HepG2 (cell line): ENCODE measurements around the gene TACC2. TPM values are rescaled to one million over a fixed set of nuclear protein-coding genes. Genes with fewer than 3 reads are reported as not detected.

Experiments used
- CCAR2 ChIP-seq: fragments of 200-400 bp; formaldehyde crosslinking; optimal IDR thresholded peaks from 2 replicates; pipeline ENCODE3; 2018; ENCODE audit warnings: low read depth, mild to moderate bottlenecking, low read length, moderate library complexity
- DNMT1 ChIP-seq: sonication (generic); formaldehyde crosslinking; IDR thresholded peaks from 2 replicates; pipeline ENCODE4 v1.5.1; 2020; ENCODE audit warnings: mild to moderate bottlenecking, missing genetic modification reagents
- ETV6 ChIP-seq: sonication (generic); formaldehyde crosslinking; conservative IDR thresholded peaks from 2 replicates; pipeline ENCODE4 v1.4.0; 2020; ENCODE audit warnings: missing genetic modification reagents
- MTF1 ChIP-seq: sonication (generic); formaldehyde crosslinking; IDR thresholded peaks from 2 replicates; pipeline ENCODE4 v1.5.0; 2020; ENCODE audit warnings: missing genetic modification reagents
- NAIF1 ChIP-seq: sonication (generic); formaldehyde crosslinking; IDR thresholded peaks from 2 replicates; pipeline ENCODE4 v1.5.0; 2020; ENCODE audit warnings: mild to moderate bottlenecking, missing genetic modification reagents, borderline replicate concordance
- POLR2A ChIP-seq, 2 experiments: IDR thresholded peaks; 2 replicates each; pipeline ENCODE4 v1.6.1; 2011; ENCODE audit warnings: low read depth in 2 of 2, low read length in 2 of 2, mild to moderate bottlenecking in 1 of 2, moderate library complexity in 1 of 2; ENCODE audit not compliant: insufficient read depth in 1 of 2
- PRDM15 ChIP-seq: sonication (generic); formaldehyde crosslinking; IDR thresholded peaks from 2 replicates; pipeline ENCODE4 v1.4.0; 2020; ENCODE audit warnings: missing genetic modification reagents
- TBL1XR1 ChIP-seq: fragments of 150-350 bp; IDR thresholded peaks from 2 replicates; pipeline ENCODE4 v1.6.1; 2014; ENCODE audit warnings: borderline replicate concordance, low read length; ENCODE audit not compliant: partially characterized antibody
- ZFAT ChIP-seq: sonication (generic); formaldehyde crosslinking; conservative IDR thresholded peaks from 2 replicates; pipeline ENCODE4 v1.8.1; 2023; ENCODE audit warnings: missing genetic modification reagents, inconsistent platforms
- ZNF205 ChIP-seq: IDR thresholded peaks from 2 replicates; pipeline ENCODE4 v1.6.1; 2018; ENCODE audit warnings: missing biosample characterization, missing genetic modification reagents
- ZNF230 ChIP-seq: sonication (generic); formaldehyde crosslinking; IDR thresholded peaks from 2 replicates; pipeline ENCODE4 v1.4.0; 2020; ENCODE audit warnings: mild to moderate bottlenecking, missing genetic modification reagents
- ZNF335 ChIP-seq: sonication (generic); formaldehyde crosslinking; IDR thresholded peaks from 2 replicates; pipeline ENCODE4 v1.4.0; 2020; ENCODE audit warnings: missing genetic modification reagents
- ZNF350 ChIP-seq: sonication (generic); formaldehyde crosslinking; IDR thresholded peaks from 2 replicates; pipeline ENCODE4 v1.4.0; 2020; ENCODE audit warnings: mild to moderate bottlenecking, low read depth, missing genetic modification reagents, borderline replicate concordance
- ZNF567 ChIP-seq: sonication (generic); formaldehyde crosslinking; IDR thresholded peaks from 2 replicates; pipeline ENCODE4 v1.8.1; 2023; ENCODE audit warnings: mild to moderate bottlenecking, missing genetic modification reagents, borderline replicate concordance
- polyA plus RNA-seq, 8 experiments: library from polyadenylated mRNA; depleted of rRNA in 3 of 8; stranded (reverse) in 7 of 8; unstranded in 1 of 8; fragments of >200 nt; fragmentation: Illumina TruSeq in 4 of 8; extraction: Trizol in 4 of 8; gene quantifications; 2 replicates each; pipeline versions ENCODE4 v1.2.1 to v1.2.3, GENCODE V29; 2011 to 2016; ENCODE audit warnings: low read depth in 4 of 8, missing spikeins in 1 of 8, mixed read lengths in 1 of 8; ENCODE audit not compliant: insufficient read depth in 1 of 8
- total RNA-seq, 5 experiments: library from RNA; depleted of rRNA; stranded (reverse); fragments of >200 nt; fragmentation: Illumina TruSeq; extraction: Trizol; gene quantifications; 2 replicates each; pipeline ENCODE4 v1.2.3, GENCODE V29; 2016; ENCODE audit warnings: low read depth in 1 of 5
- TF ChIP-seq, protein P1 (sequence below): fragments of 450-650 bp; IDR thresholded peaks from 2 replicates; pipeline ENCODE4 v1.6.1; 2016
- TF ChIP-seq, protein P2 (sequence below): sonication (generic); formaldehyde crosslinking; IDR thresholded peaks from 2 replicates; pipeline ENCODE4 v1.4.0; 2020; ENCODE audit warnings: missing genetic modification reagents
- TF ChIP-seq, protein P3 (sequence below): sonication (generic); formaldehyde crosslinking; IDR thresholded peaks from 2 replicates; pipeline ENCODE4 v1.4.0; 2020; ENCODE audit warnings: missing genetic modification reagents
- TF ChIP-seq, protein P4 (sequence below), 2 experiments: fragments of 450-650 bp in 1 of 2; sonication (generic) in 1 of 2; formaldehyde crosslinking; IDR thresholded peaks; 2 replicates each; pipeline versions ENCODE4 v1.5.0 to v1.8.0; 2020 to 2022; ENCODE audit warnings: mild to moderate bottlenecking in 1 of 2, missing genetic modification reagents in 1 of 2
- TF ChIP-seq, protein P5 (sequence below): sonication (generic); formaldehyde crosslinking; IDR thresholded peaks from 2 replicates; pipeline ENCODE4 v1.5.0; 2020; ENCODE audit warnings: missing genetic modification reagents, mild to moderate bottlenecking, borderline replicate concordance

TACC2 gene
- total and polyA plus RNA-seq, 2 of the 13 experiments (the other 11 are each of a cell fraction or from before 2014, with no cell fraction given) = 11.8 to 16.0 TPM

DNA sequence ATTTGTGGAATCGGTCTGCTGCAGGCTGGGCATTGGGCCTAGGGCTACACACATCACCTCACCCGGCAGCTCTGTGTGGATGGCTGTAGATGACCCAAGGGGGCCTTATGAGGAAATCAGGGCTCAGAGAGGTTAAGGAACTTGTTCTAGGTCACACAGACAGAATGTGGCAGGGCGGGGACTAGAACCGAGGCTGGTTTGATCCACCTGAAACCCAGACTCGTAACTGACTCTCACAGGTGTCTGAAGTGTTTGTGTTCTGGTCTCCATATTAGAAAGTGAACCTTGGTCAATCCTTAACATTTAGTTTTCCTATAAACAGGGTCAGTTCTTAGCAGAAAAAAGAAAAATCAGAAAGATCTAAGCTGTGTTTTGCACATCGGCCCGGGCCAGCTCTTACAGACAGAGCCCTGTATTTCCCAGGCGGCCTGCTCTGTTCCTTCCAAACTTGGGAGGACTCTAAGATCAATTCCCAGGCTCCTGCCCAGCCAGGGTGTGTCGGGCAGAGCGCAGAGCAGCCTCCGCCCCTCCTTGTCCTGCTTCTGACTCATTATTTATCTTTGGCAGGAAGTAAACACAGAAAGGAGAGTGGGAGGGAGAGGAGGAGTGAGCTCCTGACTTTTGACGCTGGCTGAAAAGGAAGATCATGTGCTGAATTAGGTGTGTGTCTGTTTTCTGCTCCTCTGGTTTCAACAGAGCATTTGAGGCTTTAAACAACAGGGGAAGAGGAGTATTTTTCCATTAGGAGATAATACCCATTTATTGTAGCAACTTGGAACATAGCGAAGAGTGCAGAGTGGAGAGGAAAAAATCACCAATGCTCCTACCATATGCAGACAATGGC lies 74.1 kb downstream of the TACC2 start (continued):
- TF ChIP-seq POLR2A (IDR thresholded peaks at IDR 0.05; ENCODE audit: insufficient read depth in 1 of 2, low read depth in 2 of 2, low read length in 2 of 2) (peak in 1 of 2 experiments; percentile 26; a peak in 1 of 4 replicates), ZNF350 (CRISPR knock-in tag) (peak; percentile 80; the same call in 1 of the 2 replicates), ZNF335 (CRISPR knock-in tag) (peak; percentile 60), NAIF1 (CRISPR knock-in tag) (0 out of 2 replicates have a peak, but pooled peaks have one; percentile 36), CCAR2 (no peak), ETV6 (peak; percentile 73; the same call in 1 of the 2 replicates), ZNF230 (CRISPR knock-in tag) (no peak), TBL1XR1 (peak; percentile 34), ZNF205 (CRISPR knock-in tag) (peak; percentile 91; the same call in 1 of the 2 replicates), PRDM15 (CRISPR knock-in tag) (no peak; the same call in 1 of the 2 replicates), ZFAT (CRISPR knock-in tag) (no peak), MTF1 (CRISPR knock-in tag) (no peak), DNMT1 (no peak), ZNF567 (CRISPR knock-in tag) (no peak)
- TF ChIP-seq, protein P1, sequence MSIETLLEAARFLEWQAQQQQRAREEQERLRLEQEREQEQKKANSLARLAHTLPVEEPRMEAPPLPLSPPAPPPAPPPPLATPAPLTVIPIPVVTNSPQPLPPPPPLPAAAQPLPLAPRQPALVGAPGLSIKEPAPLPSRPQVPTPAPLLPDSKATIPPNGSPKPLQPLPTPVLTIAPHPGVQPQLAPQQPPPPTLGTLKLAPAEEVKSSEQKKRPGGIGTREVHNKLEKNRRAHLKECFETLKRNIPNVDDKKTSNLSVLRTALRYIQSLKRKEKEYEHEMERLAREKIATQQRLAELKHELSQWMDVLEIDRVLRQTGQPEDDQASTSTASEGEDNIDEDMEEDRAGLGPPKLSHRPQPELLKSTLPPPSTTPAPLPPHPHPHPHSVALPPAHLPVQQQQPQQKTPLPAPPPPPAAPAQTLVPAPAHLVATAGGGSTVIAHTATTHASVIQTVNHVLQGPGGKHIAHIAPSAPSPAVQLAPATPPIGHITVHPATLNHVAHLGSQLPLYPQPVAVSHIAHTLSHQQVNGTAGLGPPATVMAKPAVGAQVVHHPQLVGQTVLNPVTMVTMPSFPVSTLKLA = peak; percentile 49
- TF ChIP-seq, protein P2, sequence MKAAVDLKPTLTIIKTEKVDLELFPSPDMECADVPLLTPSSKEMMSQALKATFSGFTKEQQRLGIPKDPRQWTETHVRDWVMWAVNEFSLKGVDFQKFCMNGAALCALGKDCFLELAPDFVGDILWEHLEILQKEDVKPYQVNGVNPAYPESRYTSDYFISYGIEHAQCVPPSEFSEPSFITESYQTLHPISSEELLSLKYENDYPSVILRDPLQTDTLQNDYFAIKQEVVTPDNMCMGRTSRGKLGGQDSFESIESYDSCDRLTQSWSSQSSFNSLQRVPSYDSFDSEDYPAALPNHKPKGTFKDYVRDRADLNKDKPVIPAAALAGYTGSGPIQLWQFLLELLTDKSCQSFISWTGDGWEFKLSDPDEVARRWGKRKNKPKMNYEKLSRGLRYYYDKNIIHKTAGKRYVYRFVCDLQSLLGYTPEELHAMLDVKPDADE (CRISPR knock-in tag) = no peak
- TF ChIP-seq, protein P3, sequence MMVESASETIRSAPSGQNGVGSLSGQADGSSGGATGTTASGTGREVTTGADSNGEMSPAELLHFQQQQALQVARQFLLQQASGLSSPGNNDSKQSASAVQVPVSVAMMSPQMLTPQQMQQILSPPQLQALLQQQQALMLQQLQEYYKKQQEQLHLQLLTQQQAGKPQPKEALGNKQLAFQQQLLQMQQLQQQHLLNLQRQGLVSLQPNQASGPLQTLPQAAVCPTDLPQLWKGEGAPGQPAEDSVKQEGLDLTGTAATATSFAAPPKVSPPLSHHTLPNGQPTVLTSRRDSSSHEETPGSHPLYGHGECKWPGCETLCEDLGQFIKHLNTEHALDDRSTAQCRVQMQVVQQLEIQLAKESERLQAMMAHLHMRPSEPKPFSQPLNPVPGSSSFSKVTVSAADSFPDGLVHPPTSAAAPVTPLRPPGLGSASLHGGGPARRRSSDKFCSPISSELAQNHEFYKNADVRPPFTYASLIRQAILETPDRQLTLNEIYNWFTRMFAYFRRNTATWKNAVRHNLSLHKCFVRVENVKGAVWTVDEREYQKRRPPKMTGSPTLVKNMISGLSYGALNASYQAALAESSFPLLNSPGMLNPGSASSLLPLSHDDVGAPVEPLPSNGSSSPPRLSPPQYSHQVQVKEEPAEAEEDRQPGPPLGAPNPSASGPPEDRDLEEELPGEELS (CRISPR knock-in tag) = peak; percentile 99
- TF ChIP-seq, protein P4, sequence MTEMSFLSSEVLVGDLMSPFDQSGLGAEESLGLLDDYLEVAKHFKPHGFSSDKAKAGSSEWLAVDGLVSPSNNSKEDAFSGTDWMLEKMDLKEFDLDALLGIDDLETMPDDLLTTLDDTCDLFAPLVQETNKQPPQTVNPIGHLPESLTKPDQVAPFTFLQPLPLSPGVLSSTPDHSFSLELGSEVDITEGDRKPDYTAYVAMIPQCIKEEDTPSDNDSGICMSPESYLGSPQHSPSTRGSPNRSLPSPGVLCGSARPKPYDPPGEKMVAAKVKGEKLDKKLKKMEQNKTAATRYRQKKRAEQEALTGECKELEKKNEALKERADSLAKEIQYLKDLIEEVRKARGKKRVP (CRISPR knock-in tag; IDR thresholded peaks at IDR 0.05) = peak in 1 of 2 experiments; percentile 50; a peak in 1 of 4 replicates
- TF ChIP-seq, protein P5, sequence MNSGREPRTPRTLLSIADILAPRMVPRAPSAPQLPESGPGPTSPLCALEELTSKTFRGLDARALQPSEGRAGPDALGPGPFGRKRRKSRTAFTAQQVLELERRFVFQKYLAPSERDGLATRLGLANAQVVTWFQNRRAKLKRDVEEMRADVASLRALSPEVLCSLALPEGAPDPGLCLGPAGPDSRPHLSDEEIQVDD (CRISPR knock-in tag) = no peak
